ENCODE results near the gene THBS1. TPM values are rescaled to one million over a fixed set of nuclear protein-coding genes. Genes with fewer than 3 reads are reported as not detected.

Gene THBS1
- total RNA-seq, 2 experiments from 2014 or later = 0.51 TPM; not detected in 1

DNA sequence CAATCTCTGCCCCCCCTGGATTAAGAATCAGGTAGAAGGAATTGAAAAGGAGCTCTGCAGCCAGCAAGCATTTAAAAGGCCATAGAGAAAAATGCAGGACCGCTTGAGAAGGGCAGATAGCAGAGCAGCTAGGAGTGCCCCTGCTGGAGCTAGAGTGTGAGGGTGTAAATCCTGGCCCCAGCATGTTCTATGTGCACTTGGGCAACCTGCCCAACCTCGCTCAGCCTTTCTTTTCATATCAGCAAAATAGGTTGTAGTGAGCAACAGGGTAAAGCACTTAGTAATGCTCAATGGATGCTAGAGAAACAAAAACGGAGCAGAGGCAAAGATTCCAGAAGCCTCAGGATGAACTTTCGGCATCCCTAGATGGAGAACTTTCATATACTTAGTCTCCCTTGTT is 25.0 kb upstream of the THBS1 start:
- no peaks in the 10 kb centered on the region for H3K36me3 ChIP-seq (ENCODE audit: insufficient read depth, low read length)
- no peak overlapping the region for H3K4me3 ChIP-seq (ENCODE audit: low read depth, low read length, poor library complexity, severe bottlenecking)
- BruUV-seq (replicated peaks) = no TSS peak
- CTCF ChIA-PET (ENCODE audit: unreplicated experiment) = no interaction called here
- POLR2A ChIA-PET = no interaction called here
- no peaks in the 10 kb centered on the region for H3K9me3 ChIP-seq (ENCODE audit: low read length)
- H3K4me1 ChIP-seq (ENCODE audit: insufficient read depth, low read length, poor library complexity, severe bottlenecking) = no peaks in the 10 kb centered on the region
- TF ChIP-seq, protein P1, sequence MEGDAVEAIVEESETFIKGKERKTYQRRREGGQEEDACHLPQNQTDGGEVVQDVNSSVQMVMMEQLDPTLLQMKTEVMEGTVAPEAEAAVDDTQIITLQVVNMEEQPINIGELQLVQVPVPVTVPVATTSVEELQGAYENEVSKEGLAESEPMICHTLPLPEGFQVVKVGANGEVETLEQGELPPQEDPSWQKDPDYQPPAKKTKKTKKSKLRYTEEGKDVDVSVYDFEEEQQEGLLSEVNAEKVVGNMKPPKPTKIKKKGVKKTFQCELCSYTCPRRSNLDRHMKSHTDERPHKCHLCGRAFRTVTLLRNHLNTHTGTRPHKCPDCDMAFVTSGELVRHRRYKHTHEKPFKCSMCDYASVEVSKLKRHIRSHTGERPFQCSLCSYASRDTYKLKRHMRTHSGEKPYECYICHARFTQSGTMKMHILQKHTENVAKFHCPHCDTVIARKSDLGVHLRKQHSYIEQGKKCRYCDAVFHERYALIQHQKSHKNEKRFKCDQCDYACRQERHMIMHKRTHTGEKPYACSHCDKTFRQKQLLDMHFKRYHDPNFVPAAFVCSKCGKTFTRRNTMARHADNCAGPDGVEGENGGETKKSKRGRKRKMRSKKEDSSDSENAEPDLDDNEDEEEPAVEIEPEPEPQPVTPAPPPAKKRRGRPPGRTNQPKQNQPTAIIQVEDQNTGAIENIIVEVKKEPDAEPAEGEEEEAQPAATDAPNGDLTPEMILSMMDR (conservative IDR thresholded peaks at IDR 0.05; ENCODE audit: low read length) = no peak
- TF ChIP-seq EZH2phosphoT487 (IDR thresholded peaks at IDR 0.05; ENCODE audit: borderline replicate concordance, low read depth, low read length) = no peak
- H3K79me2 ChIP-seq (ENCODE audit: insufficient read depth, low read depth, low read length) = no peaks in the 10 kb centered on the region
- H3K4me2 ChIP-seq (ENCODE audit: low read length) = no peak overlapping the region
- no peak overlapping the region for H3K27ac ChIP-seq (ENCODE audit: low read depth, low read length, poor library complexity, severe bottlenecking)
- intact Hi-C loops (cut with micrococcal nuclease; ENCODE audit: unreplicated experiment) = no loop called here
- H3K9me2 ChIP-seq (ENCODE audit: insufficient read depth, low read length) = no peaks in the 10 kb centered on the region
- H2AFZ ChIP-seq (ENCODE audit: low read length) = no peak overlapping the region
- H4K20me1 ChIP-seq (ENCODE audit: insufficient read depth, low read length) = no peaks in the 10 kb centered on the region
- no peak for DNase-seq (ENCODE audit: low spot score)

DNA sequence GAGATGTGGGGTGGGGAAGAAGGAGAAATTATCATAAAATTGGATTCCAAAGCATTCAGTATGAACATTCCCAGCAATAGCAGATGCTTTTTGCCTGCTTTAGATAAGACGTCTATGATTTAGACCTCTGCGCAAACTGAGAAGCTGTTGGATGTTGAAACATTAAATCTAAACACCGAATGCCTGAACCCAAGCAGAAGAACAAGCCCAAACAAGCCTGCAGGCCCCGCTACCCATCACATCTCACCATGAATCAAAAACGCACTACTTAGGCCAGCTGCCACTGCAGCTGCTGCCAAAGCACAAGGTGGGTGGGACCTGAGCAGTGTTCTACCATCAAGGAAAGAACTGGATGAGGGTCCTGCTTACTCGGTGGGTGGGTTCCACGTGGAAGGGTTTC is 24.4 kb upstream of the THBS1 start:
- intact Hi-C loops (cut with micrococcal nuclease; ENCODE audit: unreplicated experiment) = no loop called here
- Histone ChIP-seq H4K20me1 (ENCODE audit: insufficient read depth, low read length) (no peaks in the 10 kb centered on the region), H3K4me1 (ENCODE audit: insufficient read depth, low read length, poor library complexity, severe bottlenecking) (no peaks in the 10 kb centered on the region), H3K4me2 (ENCODE audit: low read length) (no peak overlapping the region), H3K79me2 (ENCODE audit: insufficient read depth, low read depth, low read length) (no peaks in the 10 kb centered on the region), H3K9me2 (ENCODE audit: insufficient read depth, low read length) (no peaks in the 10 kb centered on the region), H3K27ac (ENCODE audit: low read depth, low read length, poor library complexity, severe bottlenecking) (no peak overlapping the region), H3K9me3 (ENCODE audit: low read length) (no peaks in the 10 kb centered on the region), H2AFZ (ENCODE audit: low read length) (no peak overlapping the region), H3K36me3 (ENCODE audit: insufficient read depth, low read length) (no peaks in the 10 kb centered on the region), H3K4me3 (ENCODE audit: low read depth, low read length, poor library complexity, severe bottlenecking) (no peak overlapping the region)
- DNase-seq (ENCODE audit: low spot score) = no peak
- TF ChIP-seq EZH2phosphoT487 (IDR thresholded peaks at IDR 0.05; ENCODE audit: borderline replicate concordance, low read depth, low read length) = no peak
- no TSS peak for BruUV-seq (replicated peaks)
- CTCF ChIA-PET (ENCODE audit: unreplicated experiment) = no interaction called here
- POLR2A ChIA-PET = no interaction called here

DNA sequence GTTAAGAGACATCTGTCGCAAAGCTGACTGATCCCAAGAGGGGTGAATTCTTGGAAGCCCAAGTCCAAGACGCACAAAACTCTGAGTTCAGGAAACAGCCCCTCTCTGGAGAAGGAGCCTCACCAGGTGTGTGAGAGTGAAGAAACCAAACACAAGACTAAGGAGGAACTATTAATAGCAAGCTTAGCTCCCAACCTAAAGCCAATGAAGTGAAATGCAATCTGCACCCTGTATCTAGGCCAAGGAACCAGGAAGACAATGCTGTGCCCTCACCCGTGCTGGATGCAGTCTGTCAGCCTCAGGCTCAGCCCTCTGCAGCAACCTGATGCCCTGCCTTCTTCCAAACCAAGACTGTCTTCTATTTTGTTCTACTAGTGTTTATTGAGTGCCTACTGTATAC is 22.5 kb upstream of the THBS1 start:
- no TSS peak for BruUV-seq (replicated peaks)
- ChIA-PET CTCF (ENCODE audit: unreplicated experiment) (no interaction called here), POLR2A (no interaction called here)
- TF ChIP-seq, protein P1 (conservative IDR thresholded peaks at IDR 0.05; ENCODE audit: low read length) = no peak
- TF ChIP-seq EZH2phosphoT487 (IDR thresholded peaks at IDR 0.05; ENCODE audit: borderline replicate concordance, low read depth, low read length) = no peak
- H3K4me3 ChIP-seq (ENCODE audit: low read depth, low read length, poor library complexity, severe bottlenecking) = no peak overlapping the region
- no peaks in the 10 kb centered on the region for H3K9me3 ChIP-seq (ENCODE audit: low read length)
- intact Hi-C loops (cut with micrococcal nuclease; ENCODE audit: unreplicated experiment) = no loop called here
- H3K79me2 ChIP-seq (ENCODE audit: insufficient read depth, low read depth, low read length) = no peaks in the 10 kb centered on the region
- no peaks in the 10 kb centered on the region for H3K9me2 ChIP-seq (ENCODE audit: insufficient read depth, low read length)
- no peak overlapping the region for H3K4me2 ChIP-seq (ENCODE audit: low read length)
- no peak for DNase-seq (ENCODE audit: low spot score)
- no peaks in the 10 kb centered on the region for H3K4me1 ChIP-seq (ENCODE audit: insufficient read depth, low read length, poor library complexity, severe bottlenecking)
- H3K36me3 ChIP-seq (ENCODE audit: insufficient read depth, low read length) = no peaks in the 10 kb centered on the region
- H2AFZ ChIP-seq (ENCODE audit: low read length) = no peak overlapping the region
- no peaks in the 10 kb centered on the region for H4K20me1 ChIP-seq (ENCODE audit: insufficient read depth, low read length)
- no peak overlapping the region for H3K27ac ChIP-seq (ENCODE audit: low read depth, low read length, poor library complexity, severe bottlenecking)
